GM18858 (cell line): ENCODE measurements around the gene ZIC5.

Experiments
- ATAC-seq: cut with Tn5 transposase; IDR thresholded peaks from one replicate; pipeline ENCODE4 v1.9.1; 2021; ENCODE audit not compliant: unreplicated experiment

The ZIC5 gene

DNA sequence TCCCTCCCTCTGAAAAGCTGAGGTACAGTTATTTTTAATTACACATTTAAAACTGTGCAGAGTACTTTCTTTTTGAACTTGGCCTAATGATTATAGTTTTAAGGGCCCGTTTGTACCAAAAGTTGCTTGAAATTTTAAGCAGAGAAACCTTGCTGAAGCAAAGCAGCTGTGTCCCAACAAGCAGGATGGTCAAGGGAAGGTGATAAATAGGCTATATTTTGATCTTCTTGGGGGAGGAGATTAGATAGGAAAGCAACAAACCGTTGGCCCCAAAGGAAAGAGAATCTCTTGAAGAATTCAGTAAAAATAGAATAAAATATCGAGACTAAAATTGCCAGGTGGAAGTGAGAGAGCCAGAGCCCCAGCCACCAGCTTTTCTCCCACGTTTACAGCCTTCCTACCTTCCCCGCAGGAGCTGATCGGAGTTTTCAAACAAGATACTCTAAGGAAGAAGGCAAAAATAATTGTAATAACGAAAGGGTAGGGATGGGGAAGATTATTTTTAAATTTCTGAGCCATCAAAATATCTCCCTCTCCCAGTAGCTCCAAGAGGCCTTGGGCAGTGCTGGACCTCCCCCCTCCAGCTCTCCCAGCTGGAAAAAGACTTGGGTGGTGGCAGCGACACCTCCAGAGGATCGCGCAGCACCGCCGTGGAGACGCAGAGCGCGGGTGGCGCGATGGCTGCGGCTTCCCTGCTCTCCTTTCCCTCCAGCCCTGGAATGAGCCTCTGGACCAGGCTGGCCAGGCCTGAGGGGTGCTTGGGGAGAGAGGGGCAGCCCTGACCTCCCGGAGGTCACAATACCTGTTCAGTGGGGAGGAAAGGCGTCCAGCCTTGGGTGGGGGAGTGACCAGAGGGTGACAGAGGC lies 15.8 kb upstream of the ZIC5 start:
- ATAC-seq = no peak

DNA sequence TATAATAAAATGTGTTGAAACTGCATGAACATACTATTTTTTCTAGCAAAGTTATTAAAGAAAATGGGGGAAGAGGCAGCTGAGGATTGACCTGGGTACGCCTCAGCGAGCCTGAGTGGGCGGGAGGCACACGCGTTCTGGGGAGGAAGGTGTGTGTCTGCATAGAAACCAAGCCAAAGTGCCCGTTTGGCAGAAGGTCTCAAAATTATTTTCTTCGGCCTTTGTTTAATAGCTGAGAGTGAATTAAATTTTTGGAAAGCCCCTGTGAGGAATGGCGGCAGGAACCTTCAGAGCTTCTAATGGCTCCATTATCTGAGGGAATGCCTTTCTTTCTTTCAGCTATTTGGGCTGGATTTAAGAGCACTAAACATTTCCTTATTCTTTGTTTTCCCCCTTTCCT lies 15.2 kb upstream of the ZIC5 start:
- no peak for ATAC-seq

DNA sequence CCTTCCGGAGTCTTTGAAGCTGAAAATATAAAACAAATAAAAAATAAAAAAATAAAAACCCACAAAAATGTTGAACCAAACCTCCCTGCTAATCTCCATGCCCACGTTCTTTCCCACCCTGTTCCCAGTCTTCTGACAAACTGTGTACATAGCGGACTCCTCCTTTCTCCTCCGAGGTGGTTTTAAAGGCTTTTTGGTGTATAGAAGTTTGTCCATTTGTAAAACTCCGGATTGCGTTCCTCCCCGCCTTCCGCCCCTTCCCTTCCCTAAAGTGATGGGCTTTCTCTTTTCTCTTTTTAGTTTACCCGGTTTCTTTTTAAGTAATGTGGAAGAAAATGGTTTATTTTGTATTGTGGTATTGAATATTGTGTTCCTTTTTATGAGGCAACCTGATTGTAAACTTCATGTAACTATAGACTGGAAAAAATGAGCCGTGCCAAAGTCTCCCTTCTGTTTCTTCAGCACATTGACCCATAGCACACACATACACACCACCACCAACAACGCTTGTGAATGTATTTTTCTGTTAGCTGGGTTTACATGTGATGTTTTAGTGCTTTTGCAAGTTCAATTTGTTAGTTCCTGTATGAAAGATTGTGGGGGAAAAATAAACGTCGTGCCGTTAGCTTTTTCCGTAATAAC lies 14.4 kb upstream of the ZIC5 start:
- ATAC-seq = no peak

DNA sequence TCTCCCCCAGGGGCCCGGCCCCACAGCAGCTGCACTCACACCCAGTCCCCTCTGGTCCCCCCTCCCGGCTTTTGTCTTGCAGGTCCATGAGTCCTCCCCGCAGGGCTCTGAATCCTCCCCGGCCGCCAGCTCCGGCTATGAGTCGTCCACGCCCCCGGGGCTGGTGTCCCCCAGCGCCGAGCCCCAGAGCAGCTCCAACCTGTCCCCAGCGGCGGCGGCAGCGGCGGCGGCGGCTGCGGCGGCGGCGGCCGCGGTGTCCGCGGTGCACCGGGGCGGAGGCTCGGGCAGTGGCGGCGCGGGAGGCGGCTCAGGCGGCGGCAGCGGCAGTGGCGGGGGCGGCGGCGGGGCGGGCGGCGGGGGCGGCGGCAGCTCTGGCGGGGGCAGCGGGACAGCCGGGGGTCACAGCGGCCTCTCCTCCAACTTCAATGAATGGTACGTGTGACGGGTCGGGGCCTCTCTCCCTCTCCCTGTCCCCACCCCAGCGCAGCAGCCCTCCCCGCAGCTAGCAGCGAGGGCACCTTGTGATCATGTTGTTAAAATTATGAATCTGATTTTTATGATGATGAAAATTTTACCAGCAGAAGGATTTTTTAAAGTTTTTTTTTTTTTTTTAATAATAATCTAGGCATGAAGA lies 13.8 kb upstream of the ZIC5 start:
- ATAC-seq = no peak

- ATAC-seq = no peak
These were observed 13.1 kb upstream of the ZIC5 start for GRCh38 chr13:99984461-99985240.

DNA sequence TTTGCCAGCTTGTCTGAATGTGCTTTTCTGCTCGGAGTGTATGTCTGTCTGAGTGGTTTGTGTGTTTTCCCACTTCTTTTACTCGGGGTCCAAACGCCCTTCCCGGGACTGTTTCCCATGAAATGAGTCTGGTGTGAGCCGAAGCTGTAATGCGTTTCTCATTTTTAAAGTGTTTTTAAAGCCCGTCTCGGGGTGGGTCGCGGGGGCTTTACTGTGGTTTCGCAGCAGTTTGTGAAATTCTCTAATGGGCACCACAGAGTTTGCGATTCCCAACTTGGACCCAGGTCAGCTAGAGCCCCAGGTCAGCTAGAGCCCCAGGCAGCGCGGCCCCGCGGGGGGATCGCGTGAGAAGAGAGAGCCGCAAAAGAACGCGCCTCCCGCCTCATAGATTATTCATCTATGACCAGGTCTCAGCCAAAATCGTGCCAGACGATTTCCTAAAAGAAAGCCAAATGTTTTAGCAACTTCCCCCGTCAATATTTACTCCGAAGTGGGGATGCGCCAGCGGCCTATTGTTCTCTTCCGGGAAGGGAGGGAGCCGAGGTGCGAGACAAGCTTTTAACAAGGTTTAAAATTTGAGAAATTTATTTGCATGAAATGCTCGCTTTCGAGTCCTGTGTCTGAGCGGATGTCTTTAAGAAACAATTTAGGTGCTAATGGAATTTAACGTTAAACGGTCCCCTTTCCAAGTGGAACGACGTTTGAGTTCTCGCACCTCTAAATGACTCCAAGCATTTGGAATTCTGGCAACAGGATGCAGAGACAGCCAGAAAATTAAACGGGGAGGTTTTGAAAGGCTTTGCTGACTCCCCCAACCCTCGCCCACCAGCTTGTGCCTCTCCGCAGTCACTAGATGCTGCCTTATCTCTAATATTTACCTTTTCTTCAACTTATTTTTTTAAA lies 12.2 kb upstream of the ZIC5 start:
- ATAC-seq = no peak

DNA sequence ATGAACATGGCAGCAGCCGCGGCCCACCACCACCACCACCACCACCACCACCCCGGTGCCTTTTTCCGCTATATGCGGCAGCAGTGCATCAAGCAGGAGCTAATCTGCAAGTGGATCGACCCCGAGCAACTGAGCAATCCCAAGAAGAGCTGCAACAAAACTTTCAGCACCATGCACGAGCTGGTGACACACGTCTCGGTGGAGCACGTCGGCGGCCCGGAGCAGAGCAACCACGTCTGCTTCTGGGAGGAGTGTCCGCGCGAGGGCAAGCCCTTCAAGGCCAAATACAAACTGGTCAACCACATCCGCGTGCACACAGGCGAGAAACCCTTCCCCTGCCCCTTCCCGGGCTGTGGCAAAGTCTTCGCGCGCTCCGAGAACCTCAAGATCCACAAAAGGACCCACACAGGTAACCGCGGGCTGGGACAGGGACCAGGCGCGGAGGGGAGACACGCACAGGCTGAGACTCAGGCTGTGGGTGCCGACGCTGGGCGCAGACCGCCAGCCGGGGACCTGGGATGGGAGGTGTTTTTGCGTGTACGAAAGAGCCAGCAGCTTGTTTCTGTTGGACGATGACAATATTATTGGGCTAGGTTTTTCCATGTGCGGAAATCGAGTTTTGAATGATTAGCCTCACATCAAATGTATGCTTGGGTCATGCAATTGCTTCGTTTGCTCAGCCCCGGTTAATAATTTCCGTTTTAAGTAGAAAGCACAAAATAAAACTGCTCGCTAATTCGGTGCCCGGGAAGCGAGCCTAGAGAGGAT lies 11.3 kb upstream of the ZIC5 start:
- no peak for ATAC-seq

DNA sequence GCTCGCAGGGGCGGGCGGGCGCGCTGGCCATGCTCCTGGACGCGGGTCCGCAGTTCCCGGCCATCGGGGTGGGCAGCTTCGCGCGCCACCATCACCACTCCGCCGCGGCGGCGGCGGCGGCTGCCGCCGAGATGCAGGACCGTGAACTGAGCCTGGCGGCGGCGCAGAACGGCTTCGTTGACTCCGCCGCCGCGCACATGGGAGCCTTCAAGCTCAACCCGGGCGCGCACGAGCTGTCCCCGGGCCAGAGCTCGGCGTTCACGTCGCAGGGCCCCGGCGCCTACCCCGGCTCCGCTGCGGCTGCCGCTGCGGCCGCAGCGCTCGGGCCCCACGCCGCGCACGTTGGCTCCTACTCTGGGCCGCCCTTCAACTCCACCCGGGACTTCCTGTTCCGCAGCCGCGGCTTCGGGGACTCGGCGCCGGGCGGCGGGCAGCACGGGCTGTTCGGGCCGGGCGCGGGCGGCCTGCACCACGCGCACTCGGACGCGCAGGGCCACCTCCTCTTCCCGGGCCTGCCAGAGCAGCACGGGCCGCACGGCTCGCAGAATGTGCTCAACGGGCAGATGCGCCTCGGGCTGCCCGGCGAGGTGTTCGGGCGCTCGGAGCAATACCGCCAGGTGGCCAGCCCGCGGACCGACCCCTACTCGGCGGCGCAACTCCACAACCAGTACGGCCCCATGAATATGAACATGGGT lies 10.6 kb upstream of the ZIC5 start:
- no peak for ATAC-seq

DNA sequence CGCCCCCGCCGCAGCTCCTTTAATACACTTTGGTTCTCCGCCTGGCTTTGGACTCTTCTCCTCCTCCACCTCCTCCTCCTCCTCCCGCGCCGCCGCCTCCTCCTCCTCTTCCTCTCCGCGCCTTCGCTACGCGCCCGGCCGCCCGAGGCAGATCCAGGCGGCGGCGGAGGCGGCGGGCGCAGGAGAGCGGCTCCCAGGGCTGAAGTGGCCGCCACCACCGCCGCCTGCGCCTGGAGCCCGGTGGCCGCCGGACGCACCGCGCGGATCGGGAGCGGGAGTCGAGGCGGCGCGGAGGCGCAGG lies 10.1 kb upstream of the ZIC5 start, which contains the start of gene ZIC2:
TSS of gene ZIC2 (plus strand) at position 50 of the 301 bp plus-strand sequence. CDS start 281 bp downstream, outside the sequence.
- no peak for ATAC-seq

- no peak for ATAC-seq
These were observed 9.5 kb upstream of the ZIC5 start for GRCh38 chr13:99980824-99981734.

GRCh38 chr13:99980201-99980823 lies 8.7 kb upstream of the ZIC5 start:
- no peak for ATAC-seq

GRCh38 chr13:99979453-99980200 lies 8.1 kb upstream of the ZIC5 start:
- ATAC-seq = no peak

DNA sequence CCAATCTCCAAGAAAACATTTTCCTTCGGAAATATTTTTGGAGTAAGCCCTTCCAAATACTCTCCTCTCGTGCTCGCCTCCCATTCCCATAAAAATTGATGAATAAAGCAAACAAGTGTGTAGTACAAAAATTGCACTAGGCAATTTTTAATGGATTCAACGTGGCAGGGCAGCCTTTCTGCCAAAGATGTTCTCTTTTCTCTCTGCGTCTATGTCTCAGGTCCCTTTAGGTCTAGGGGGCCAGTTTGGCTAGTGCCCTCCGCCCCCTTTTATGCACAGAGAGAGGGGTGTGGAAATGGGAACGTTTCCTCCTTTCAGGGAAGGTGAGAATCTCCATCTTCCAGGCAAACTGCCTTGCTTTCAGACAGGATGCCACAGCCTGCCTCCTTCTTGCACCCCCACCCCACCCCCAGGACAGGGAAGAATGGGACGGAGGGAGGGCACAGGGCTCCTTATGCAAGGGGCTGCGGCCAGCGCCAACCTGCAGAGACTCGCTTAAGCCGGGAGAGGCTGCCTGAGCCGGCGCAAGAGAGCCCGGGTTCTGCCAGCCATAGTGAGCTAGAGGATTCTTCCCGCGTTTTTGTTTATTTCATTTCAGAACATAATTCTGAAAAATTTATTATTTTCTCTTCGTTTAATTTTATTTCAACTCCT lies 7.4 kb upstream of the ZIC5 start:
- no peak for ATAC-seq

DNA sequence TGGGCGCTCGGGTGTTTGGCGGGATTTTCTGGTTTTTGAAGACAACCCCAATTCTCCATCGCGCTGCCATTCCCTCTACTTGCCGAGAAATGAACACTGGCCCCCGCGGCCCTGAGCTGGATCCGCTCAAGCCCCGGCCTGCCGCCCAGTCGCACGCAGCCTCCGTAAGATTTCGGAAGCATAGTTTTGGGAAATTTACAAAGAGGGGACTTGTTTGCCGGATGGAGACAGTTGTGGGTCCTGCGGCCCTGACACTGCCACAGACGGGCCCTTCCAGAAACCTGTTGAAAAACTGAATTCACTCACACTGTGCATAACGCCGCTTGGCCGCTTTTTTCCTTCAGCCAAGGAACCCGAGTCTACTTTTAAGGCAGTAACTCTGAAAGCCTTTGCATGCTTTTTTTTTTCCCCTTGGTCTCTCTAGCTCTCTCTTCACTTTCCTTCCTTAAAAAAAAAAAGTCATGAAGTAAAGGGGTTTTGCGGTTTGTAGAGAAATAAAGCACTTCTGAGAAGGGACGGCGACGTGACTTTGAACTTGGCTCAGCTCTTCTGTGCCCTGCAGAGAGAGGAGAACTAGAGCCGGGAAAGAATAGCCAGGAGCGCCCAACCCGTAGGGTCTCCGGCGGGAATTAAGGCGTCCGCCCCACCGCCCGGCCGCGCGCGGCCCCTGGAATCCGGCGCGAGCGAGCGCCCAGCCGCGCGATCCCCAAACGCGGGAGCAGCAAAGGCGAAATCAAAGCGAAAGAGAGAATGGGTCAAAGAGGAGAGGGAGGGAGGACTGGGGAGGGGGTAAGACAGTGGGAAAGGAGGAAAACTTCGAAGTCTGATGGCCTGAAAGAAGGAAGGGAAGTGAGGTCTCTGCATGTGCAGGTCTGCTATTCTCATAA lies 6.6 kb upstream of the ZIC5 start:
- no peak for ATAC-seq

- ATAC-seq = no peak
These were observed 5.9 kb upstream of the ZIC5 start for GRCh38 chr13:99977334-99977911.
